B cell (primary cell): Measurements from ENCODE around the gene TSPAN14.

ENCODE experiments used
- CTCF ChIP-seq: fragments of 200-600 bp; IDR thresholded peaks from one replicate; pipeline ENCODE4 v1.8.0; 2022; ENCODE audit warnings: antibody characterized with exemption, mild to moderate bottlenecking
- EZH2 ChIP-seq: IDR thresholded peaks from 2 replicates; pipeline ENCODE4 v1.6.1; 2012; ENCODE audit warnings: borderline replicate concordance, low read depth, mild to moderate bottlenecking, moderate library complexity, low read length; ENCODE audit not compliant: insufficient read depth, poor library complexity, severe bottlenecking

GRCh38 chr10:80408242-80409101 is 45.6 kb upstream of the TSPAN14 start, which contains the start of gene PRXL2A:
- TF ChIP-seq CTCF = no peak
- no peak for TF ChIP-seq EZH2
